Keratinocyte (primary cell): ENCODE data around the gene USP17L22.
"Not testable (repeated sequence)": the region's sequence is repeated elsewhere in the genome, so short reads cannot be mapped to it uniquely, and the experiment has no call there.

Experiments
- EZH2 ChIP-seq: IDR thresholded peaks from one replicate; pipeline ENCODE4 v1.6.1; 2012; ENCODE audit warnings: inconsistent platforms, mild to moderate bottlenecking, low read length, moderate library complexity
- TF ChIP-seq, protein P1 (sequence below), 3 experiments: IDR thresholded peaks in 1 of 3; conservative IDR thresholded peaks in 1 of 3; optimal IDR thresholded peaks in 1 of 3; 2 replicates in 2 of 3; 3 replicates in 1 of 3; pipeline versions ENCODE3 to v1.5.1; 2011; ENCODE audit warnings: low read length in 3 of 3, mild to moderate bottlenecking in 3 of 3, moderate library complexity in 2 of 3, control low read depth in 1 of 3, inconsistent platforms in 1 of 3; ENCODE audit not compliant: insufficient read depth in 2 of 3; ENCODE audit errors: extremely low read depth in 1 of 3

DNA sequence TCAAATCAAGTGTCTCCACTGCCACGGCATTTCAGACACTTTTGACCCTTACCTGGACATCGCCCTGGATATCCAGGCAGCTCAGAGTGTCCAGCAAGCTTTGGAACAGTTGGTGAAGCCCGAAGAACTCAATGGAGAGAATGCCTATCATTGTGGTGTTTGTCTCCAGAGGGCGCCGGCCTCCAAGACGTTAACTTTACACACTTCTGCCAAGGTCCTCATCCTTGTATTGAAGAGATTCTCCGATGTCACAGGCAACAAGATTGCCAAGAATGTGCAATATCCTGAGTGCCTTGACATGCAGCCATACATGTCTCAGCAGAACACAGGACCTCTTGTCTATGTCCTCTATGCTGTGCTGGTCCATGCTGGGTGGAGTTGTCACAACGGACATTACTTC, 37.2 kb upstream of the USP17L22 start:
- TF ChIP-seq, protein P1, sequence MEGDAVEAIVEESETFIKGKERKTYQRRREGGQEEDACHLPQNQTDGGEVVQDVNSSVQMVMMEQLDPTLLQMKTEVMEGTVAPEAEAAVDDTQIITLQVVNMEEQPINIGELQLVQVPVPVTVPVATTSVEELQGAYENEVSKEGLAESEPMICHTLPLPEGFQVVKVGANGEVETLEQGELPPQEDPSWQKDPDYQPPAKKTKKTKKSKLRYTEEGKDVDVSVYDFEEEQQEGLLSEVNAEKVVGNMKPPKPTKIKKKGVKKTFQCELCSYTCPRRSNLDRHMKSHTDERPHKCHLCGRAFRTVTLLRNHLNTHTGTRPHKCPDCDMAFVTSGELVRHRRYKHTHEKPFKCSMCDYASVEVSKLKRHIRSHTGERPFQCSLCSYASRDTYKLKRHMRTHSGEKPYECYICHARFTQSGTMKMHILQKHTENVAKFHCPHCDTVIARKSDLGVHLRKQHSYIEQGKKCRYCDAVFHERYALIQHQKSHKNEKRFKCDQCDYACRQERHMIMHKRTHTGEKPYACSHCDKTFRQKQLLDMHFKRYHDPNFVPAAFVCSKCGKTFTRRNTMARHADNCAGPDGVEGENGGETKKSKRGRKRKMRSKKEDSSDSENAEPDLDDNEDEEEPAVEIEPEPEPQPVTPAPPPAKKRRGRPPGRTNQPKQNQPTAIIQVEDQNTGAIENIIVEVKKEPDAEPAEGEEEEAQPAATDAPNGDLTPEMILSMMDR (optimal IDR thresholded peaks at IDR 0.05 in 1 of 3, IDR thresholded peaks at IDR 0.05 in 1 of 3, conservative IDR thresholded peaks at IDR 0.05 in 1 of 3; ENCODE audit: extremely low read depth in 1 of 3, insufficient read depth in 2 of 3, low read length in 3 of 3) = not testable (repeated sequence)
- not testable (repeated sequence) for TF ChIP-seq EZH2
